Measurements from ENCODE around the gene UEVLD. TPM values are rescaled to one million over a fixed set of nuclear protein-coding genes. Genes with fewer than 3 reads are reported as not detected.

UEVLD gene
- total RNA-seq, 4 donors from 2014 or later, result 11.8 to 37.3 (median 28.0) TPM

DNA sequence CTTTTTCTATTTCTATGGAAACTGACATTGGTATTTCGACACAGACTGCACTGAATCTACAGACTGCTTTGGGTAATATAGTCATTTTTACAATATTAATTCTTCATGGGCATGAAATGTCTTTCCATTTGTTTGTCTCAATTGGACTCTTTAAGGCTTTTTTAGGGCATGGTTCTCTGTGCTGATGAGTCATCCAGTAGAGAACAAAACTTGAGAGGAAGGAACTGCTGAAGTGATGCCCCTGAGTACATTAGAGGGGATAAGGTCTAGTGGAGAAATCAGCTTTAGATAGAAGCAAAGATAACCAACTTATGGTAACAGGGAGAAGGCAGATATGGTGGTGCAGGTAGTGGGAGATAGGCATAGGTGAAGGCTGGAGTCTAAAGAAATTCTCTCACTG lies 86.9 kb downstream of the UEVLD start:
- Histone ChIP-seq H3K27me3 (no peaks in the 10 kb centered on the region), H3K4me1 (no peaks in the 10 kb centered on the region), H3K9me3 (no peaks in the 10 kb centered on the region), H3K4me3 (no peak overlapping the region), H3K27ac (no peak overlapping the region), H3K36me3 (no peaks in the 10 kb centered on the region)
- DNase-seq, result no peak
- intact Hi-C loops (cut with DNase I; ENCODE audit: low total_unique reads), result no loop called here
- TF ChIP-seq CTCF (IDR thresholded peaks at IDR 0.05) (no peak), POLR2A (IDR thresholded peaks at IDR 0.05) (no peak)

- intact Hi-C loops (cut with DNase I; ENCODE audit: low total_unique reads), result no loop called here
- no peaks in the 10 kb centered on the region for H3K36me3 ChIP-seq
These were observed 90.5 kb downstream of the UEVLD start for GRCh38 chr11:18498039-18498438.

GRCh38 chr11:18495703-18496102 lies 92.8 kb downstream of the UEVLD start:
- DNase-seq, result no peak
- no peaks in the 10 kb centered on the region for H3K36me3 ChIP-seq
- intact Hi-C loops (cut with DNase I; ENCODE audit: low total_unique reads), result no loop called here
- H3K27me3 ChIP-seq, result no peaks in the 10 kb centered on the region
- no peak overlapping the region for H3K27ac ChIP-seq
- H3K9me3 ChIP-seq, result no peaks in the 10 kb centered on the region
- H3K4me3 ChIP-seq, result no peak overlapping the region
- H3K4me1 ChIP-seq, result no peaks in the 10 kb centered on the region
- TF ChIP-seq CTCF (IDR thresholded peaks at IDR 0.05), result no peak
- no peak for TF ChIP-seq POLR2A (IDR thresholded peaks at IDR 0.05)

More at GRCh38 chr11:18498039-18498438, 90.5 kb downstream of the UEVLD start:
- no peak overlapping the region for H3K27ac ChIP-seq
- no peak overlapping the region for H3K4me3 ChIP-seq
- TF ChIP-seq CTCF (IDR thresholded peaks at IDR 0.05), result no peak
- no peak for TF ChIP-seq POLR2A (IDR thresholded peaks at IDR 0.05)
- no peaks in the 10 kb centered on the region for H3K9me3 ChIP-seq
- no peaks in the 10 kb centered on the region for H3K4me1 ChIP-seq
- H3K27me3 ChIP-seq, result no peaks in the 10 kb centered on the region
- DNase-seq, result no peak

DNA sequence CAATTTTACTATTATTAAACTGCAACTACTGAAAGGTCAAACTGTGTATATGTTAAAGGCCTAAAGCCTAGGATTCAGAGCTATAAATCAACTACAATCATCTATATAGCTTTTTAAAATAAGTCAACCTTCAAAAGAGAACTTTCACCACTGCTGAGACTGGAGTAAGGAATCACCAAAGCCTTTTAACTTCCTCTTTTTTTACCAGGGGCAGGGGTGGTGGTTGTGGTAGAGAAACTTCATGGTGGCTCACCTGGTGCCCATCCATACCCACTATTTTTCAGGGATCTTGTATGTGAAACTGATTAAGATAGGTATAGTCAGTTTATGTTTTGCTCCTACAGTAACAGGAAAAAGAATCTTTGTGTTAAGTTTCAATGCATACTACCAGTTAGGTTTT lies 93.3 kb downstream of the UEVLD start:
- no peaks in the 10 kb centered on the region for H3K4me1 ChIP-seq
- TF ChIP-seq CTCF (IDR thresholded peaks at IDR 0.05), result no peak
- TF ChIP-seq POLR2A (IDR thresholded peaks at IDR 0.05), result no peak
- no peaks in the 10 kb centered on the region for H3K9me3 ChIP-seq
- intact Hi-C loops (cut with DNase I; ENCODE audit: low total_unique reads), result no loop called here
- no peak overlapping the region for H3K4me3 ChIP-seq
- no peaks in the 10 kb centered on the region for H3K36me3 ChIP-seq
- H3K27ac ChIP-seq, result no peak overlapping the region
- no peak for DNase-seq
- H3K27me3 ChIP-seq, result no peaks in the 10 kb centered on the region

GRCh38 chr11:18493310-18493709 lies 95.2 kb downstream of the UEVLD start:
- intact Hi-C loops (cut with DNase I; ENCODE audit: low total_unique reads), result no loop called here
- DNase-seq, result no peak
- no peaks in the 10 kb centered on the region for H3K27me3 ChIP-seq
- no peak overlapping the region for H3K27ac ChIP-seq
- H3K4me3 ChIP-seq, result no peak overlapping the region
- H3K4me1 ChIP-seq, result no peaks in the 10 kb centered on the region
- H3K36me3 ChIP-seq, result no peaks in the 10 kb centered on the region
- no peaks in the 10 kb centered on the region for H3K9me3 ChIP-seq
- TF ChIP-seq CTCF (IDR thresholded peaks at IDR 0.05), result no peak
- no peak for TF ChIP-seq POLR2A (IDR thresholded peaks at IDR 0.05)
